Stomach (tissue), 4 donors: ENCODE measurements around the gene MT1M.

ENCODE experiments used
- CTCF ChIP-seq, 7 experiments: fragments of 450-650 bp in 4 of 7; fragments of 200-600 bp in 3 of 7; sonication (generic) in 3 of 7; IDR thresholded peaks; one replicate each; pipeline ENCODE4 v1.5.1; 2016 to 2019; ENCODE audit warnings: antibody characterized with exemption in 7 of 7, control low read depth in 2 of 7, mild to moderate bottlenecking in 1 of 7
- POLR2A ChIP-seq, 4 donors: fragments of 450-650 bp; IDR thresholded peaks; one replicate each; pipeline ENCODE4 v1.6.1; 2016; ENCODE audit warnings: antibody characterized with exemption in 4 of 4, control low read depth in 2 of 4, mild to moderate bottlenecking in 1 of 4, moderate library complexity in 1 of 4

- TF ChIP-seq CTCF (IDR thresholded peaks at IDR 0.05) (no peak), POLR2A (IDR thresholded peaks at IDR 0.05) (no peak)
Observed at GRCh38 chr16:56618138-56618537, 14.3 kb upstream of the MT1M start.
